ENCODE data around the gene NETO1.

The NETO1 gene

GRCh38 chr18:72867746-72868584, at the start of gene NETO1:
Gene NETO1, minus strand, starts transcription at chr18:72867987. Its CDS starts 696 bp downstream, at chr18:72867291.
- no peak for DNase-seq (ENCODE audit: low read depth)

- DNase-seq (ENCODE audit: low read depth): no peak
Measured at GRCh38 chr18:72910045-72910444, 42.3 kb upstream of the NETO1 start.

GRCh38 chr18:72908181-72908580, 40.4 kb upstream of the NETO1 start:
- DNase-seq (ENCODE audit: low read depth): no peak

GRCh38 chr18:72903033-72903432, 35.2 kb upstream of the NETO1 start:
- no peak for DNase-seq (ENCODE audit: low read depth)

GRCh38 chr18:72899338-72899737, 31.6 kb upstream of the NETO1 start:
- no peak for DNase-seq (ENCODE audit: low read depth)

GRCh38 chr18:72898870-72899269, 31.1 kb upstream of the NETO1 start:
- no peak for DNase-seq (ENCODE audit: low read depth)

- DNase-seq (ENCODE audit: low read depth): no peak
Measured at GRCh38 chr18:72895548-72895947, 27.8 kb upstream of the NETO1 start.

- no peak for DNase-seq (ENCODE audit: low read depth)
Measured at GRCh38 chr18:72878561-72878960, 10.8 kb upstream of the NETO1 start.

- no peak for DNase-seq (ENCODE audit: low read depth)
Measured at GRCh38 chr18:72878143-72878542, 10.4 kb upstream of the NETO1 start.

- DNase-seq (ENCODE audit: low read depth): peak; percentile 5
Measured at GRCh38 chr18:72871091-72871490, 3.3 kb upstream of the NETO1 start.

- no peak for DNase-seq (ENCODE audit: low read depth)
Measured at GRCh38 chr18:72869226-72870185, 1.7 kb upstream of the NETO1 start.

- DNase-seq (ENCODE audit: low read depth): no peak
Measured at GRCh38 chr18:72868585-72869225, 918 bp upstream of the NETO1 start.

GRCh38 chr18:72866901-72867745, 664 bp downstream of the NETO1 start:
- no peak for DNase-seq (ENCODE audit: low read depth)

GRCh38 chr18:72866442-72866900, 1.3 kb downstream of the NETO1 start:
- no peak for DNase-seq (ENCODE audit: low read depth)

- no peak for DNase-seq (ENCODE audit: low read depth)
Measured at GRCh38 chr18:72863754-72864153, 4.0 kb downstream of the NETO1 start.

GRCh38 chr18:72859088-72859487, 8.7 kb downstream of the NETO1 start:
- no peak for DNase-seq (ENCODE audit: low read depth)

GRCh38 chr18:72849671-72850070, 18.1 kb downstream of the NETO1 start:
- no peak for DNase-seq (ENCODE audit: low read depth)

- DNase-seq (ENCODE audit: low read depth): no peak
Measured at GRCh38 chr18:72848503-72849237, 19.1 kb downstream of the NETO1 start.

- DNase-seq (ENCODE audit: low read depth): no peak
Measured at GRCh38 chr18:72847771-72848170, 20.0 kb downstream of the NETO1 start.

GRCh38 chr18:72846736-72847533, 20.9 kb downstream of the NETO1 start:
- DNase-seq (ENCODE audit: low read depth): no peak

Data from iris pigment epithelial cell (primary cell).